Brain pericyte (primary cell): ENCODE data around the gene NR6A1.

ENCODE experiments used
- DNase-seq: peaks from one replicate; pipeline ENCODE4 v3.0.0-alpha.2; 2012; ENCODE audit warnings: low read depth, low spot score

The NR6A1 gene

GRCh38 chr9:124576751-124577150 lies 194.4 kb downstream of the NR6A1 start:
- no peak for DNase-seq

- DNase-seq, result no peak
These were observed 196.4 kb downstream of the NR6A1 start for GRCh38 chr9:124574534-124575375.

GRCh38 chr9:124570942-124571666 lies 200.0 kb downstream of the NR6A1 start:
- DNase-seq, result no peak

- no peak for DNase-seq
These were observed 201.2 kb downstream of the NR6A1 start for GRCh38 chr9:124569942-124570341.

- no peak for DNase-seq
These were observed 203.7 kb downstream of the NR6A1 start for GRCh38 chr9:124567362-124567761.

GRCh38 chr9:124562328-124562727 lies 208.8 kb downstream of the NR6A1 start:
- DNase-seq, result no peak

GRCh38 chr9:124559871-124560270 lies 211.2 kb downstream of the NR6A1 start:
- DNase-seq, result no peak

- no peak for DNase-seq
These were observed 212.2 kb downstream of the NR6A1 start for GRCh38 chr9:124558777-124559470.

GRCh38 chr9:124557895-124558294 lies 213.2 kb downstream of the NR6A1 start:
- no peak for DNase-seq

- no peak for DNase-seq
These were observed 216.1 kb downstream of the NR6A1 start for GRCh38 chr9:124555043-124555442.

GRCh38 chr9:124553738-124554137 lies 217.4 kb downstream of the NR6A1 start:
- DNase-seq, result no peak

- no peak for DNase-seq
These were observed 218.9 kb downstream of the NR6A1 start for GRCh38 chr9:124552273-124552605.

GRCh38 chr9:124551472-124552272 lies 219.4 kb downstream of the NR6A1 start:
- DNase-seq, result peak; percentile 38

GRCh38 chr9:124550072-124550471 lies 221.0 kb downstream of the NR6A1 start:
- no peak for DNase-seq

GRCh38 chr9:124549016-124549415 lies 222.1 kb downstream of the NR6A1 start:
- no peak for DNase-seq

- no peak for DNase-seq
These were observed 226.6 kb downstream of the NR6A1 start for GRCh38 chr9:124544535-124544934.

- DNase-seq, result no peak
These were observed 229.3 kb downstream of the NR6A1 start for GRCh38 chr9:124541824-124542223.

- no peak for DNase-seq
These were observed 233.2 kb downstream of the NR6A1 start for GRCh38 chr9:124537926-124538325.

GRCh38 chr9:124535846-124536245 lies 235.3 kb downstream of the NR6A1 start:
- DNase-seq, result no peak

- no peak for DNase-seq
These were observed 238.2 kb downstream of the NR6A1 start for GRCh38 chr9:124532897-124533296.

- no peak for DNase-seq
These were observed 240.0 kb downstream of the NR6A1 start for GRCh38 chr9:124531115-124531514.

- no peak for DNase-seq
These were observed 240.9 kb downstream of the NR6A1 start for GRCh38 chr9:124530246-124530645.
